ENCODE results near the gene KPNA2. TPM values are rescaled to one million over a fixed set of nuclear protein-coding genes. Genes with fewer than 3 reads are reported as not detected.
"Not testable (repeated sequence)": the region's sequence is repeated elsewhere in the genome, so short reads cannot be mapped to it uniquely, and the experiment has no call there.

Gene KPNA2
- total RNA-seq, 8 experiments from 2014 or later: 62.3 to 337 (median 147) TPM

DNA sequence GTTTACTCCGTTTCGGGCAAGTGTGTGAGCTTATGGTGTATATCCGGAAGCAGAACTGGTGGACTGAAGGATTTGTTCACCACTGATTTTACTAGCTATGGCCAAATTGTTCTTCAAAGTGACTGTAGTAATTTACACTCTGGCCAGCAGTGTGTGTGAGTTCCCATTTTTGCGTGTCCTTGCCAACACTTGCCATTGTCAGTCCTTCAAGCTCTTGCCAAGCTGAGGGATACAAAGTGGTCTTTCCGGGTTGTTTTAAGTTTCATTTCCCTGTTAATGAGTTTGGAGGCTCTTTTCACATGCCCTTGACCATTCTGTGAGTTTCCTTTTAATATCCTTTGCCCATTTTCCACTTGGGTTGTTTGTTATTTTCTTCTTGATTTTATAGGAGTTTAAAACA is 42.0 kb downstream of the KPNA2 start:
- H3K4me3 ChIP-seq; H3K27ac ChIP-seq; ATAC-seq (replicated peaks in 6 of 8); in situ Hi-C loops (cut with MboI; ENCODE audit: low pct_unique_long_range_greater_than_20kb in 2 of 9, low sequenced_read_pairs in 9 of 9, unreplicated experiment in 9 of 9); H3K4me1 ChIP-seq (replicated peaks in 1 of 2): not testable (repeated sequence)
- 80 to 100% (median 96%) methylated on average over 1 to 2 of the region's 5 CpGs; no CpG with 5 or more reads in 6 of the 10 experiments for WGBS, 10 experiments

DNA sequence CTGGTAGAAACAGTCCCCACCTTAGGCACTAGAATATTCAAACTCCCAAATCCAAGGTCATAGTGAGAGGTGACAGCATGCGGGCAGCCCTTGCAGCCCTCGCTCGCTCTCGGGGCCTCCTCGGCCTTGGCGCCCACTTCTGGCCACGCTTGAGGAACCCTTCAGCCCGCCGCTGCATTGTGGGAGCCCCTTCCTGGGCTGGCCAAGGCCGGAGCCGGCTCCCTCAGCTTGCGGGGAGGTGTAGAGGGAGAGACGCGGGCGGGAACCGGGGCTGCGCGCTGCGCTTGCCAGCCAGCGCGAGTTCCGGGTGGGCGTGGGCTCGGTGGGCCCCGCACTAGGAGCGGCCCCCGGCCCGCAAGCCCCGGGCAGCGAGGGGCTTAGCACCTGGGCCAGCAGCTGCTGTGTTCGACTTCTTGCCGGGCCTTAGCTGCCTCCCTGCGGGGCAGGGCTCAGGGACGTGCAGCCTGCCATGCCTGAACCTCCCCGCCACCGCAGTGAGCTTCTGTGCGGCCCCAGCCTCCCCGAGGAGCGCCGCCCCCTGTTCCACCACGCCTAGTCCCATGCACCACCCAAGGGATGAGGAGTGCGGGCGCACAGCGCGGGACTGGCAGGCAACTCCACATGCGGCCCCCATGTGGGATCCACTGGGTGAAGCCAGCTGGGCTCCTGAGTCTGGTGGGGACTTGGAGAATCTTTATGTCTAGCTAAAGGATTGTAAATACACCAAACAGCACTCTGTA is 45.0 kb downstream of the KPNA2 start:
- H3K27ac ChIP-seq: no peak overlapping the region
- ATAC-seq (replicated peaks in 6 of 8): no peak
- 71 to 100% (median 94%) methylated on average over 2 to 6 of the region's 46 CpGs; no CpG with 5 or more reads in 4 of the 10 experiments for WGBS, 10 experiments
- H3K4me1 ChIP-seq (replicated peaks in 1 of 2): no peaks in the 10 kb centered on the region
- in situ Hi-C loops (cut with MboI; ENCODE audit: low pct_unique_long_range_greater_than_20kb in 2 of 9, low sequenced_read_pairs in 9 of 9, unreplicated experiment in 9 of 9): no loop called here
- no peak overlapping the region for H3K4me3 ChIP-seq

DNA sequence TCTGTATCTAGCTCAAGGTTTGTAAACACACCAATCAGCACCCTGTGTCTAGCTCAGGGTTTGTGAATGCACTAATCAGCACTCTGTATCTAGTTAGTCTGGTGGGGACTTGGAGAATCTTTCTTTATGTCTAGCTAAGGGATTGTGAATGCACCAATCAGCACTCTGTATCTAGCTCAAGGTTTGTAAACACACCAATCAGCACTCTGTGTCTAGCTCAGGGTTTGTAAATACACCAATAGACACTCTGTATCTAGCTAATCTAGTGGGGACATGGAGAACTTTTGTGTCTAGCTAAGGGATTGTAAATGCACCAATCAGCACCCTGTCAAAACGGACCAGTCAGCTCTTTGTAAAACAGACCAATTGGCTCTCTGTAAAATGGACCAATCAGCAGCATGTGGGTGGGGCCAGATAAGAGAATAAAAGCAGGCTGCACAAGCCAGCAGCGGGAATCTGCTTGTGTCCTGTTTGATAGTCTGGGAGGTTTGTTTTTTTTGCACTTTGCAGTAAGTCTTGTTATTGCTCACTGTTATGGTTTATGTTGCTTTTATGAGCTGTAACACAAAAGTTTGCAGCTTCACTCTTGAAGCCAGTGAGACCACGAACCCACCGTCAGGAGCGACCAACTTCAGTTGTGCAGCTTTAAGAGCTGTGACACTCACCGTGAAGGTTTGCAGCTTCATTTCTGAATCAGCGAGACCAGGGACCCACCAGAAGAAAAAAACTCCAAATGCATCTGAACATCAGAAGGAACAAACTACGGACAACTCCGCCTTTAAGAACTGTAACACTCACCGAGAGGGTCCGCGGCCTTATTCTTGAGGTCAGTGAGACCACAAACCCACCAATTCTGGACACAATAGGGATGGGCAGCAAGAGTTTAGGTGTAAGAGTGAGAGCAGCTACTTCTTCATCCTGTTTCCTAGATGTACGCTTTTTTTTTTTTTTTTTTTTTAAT is 46.0 kb downstream of the KPNA2 start:
- H3K27ac ChIP-seq; H3K4me1 ChIP-seq (replicated peaks in 1 of 2); H3K4me3 ChIP-seq; in situ Hi-C loops (cut with MboI; ENCODE audit: low pct_unique_long_range_greater_than_20kb in 2 of 9, low sequenced_read_pairs in 9 of 9, unreplicated experiment in 9 of 9); ATAC-seq (replicated peaks in 6 of 8): not testable (repeated sequence)
- WGBS, 10 experiments: 0 to 100% (median 80%) methylated on average over 1 to 10 of the region's 13 CpGs; no CpG with 5 or more reads in 1 of the 10 experiments

DNA sequence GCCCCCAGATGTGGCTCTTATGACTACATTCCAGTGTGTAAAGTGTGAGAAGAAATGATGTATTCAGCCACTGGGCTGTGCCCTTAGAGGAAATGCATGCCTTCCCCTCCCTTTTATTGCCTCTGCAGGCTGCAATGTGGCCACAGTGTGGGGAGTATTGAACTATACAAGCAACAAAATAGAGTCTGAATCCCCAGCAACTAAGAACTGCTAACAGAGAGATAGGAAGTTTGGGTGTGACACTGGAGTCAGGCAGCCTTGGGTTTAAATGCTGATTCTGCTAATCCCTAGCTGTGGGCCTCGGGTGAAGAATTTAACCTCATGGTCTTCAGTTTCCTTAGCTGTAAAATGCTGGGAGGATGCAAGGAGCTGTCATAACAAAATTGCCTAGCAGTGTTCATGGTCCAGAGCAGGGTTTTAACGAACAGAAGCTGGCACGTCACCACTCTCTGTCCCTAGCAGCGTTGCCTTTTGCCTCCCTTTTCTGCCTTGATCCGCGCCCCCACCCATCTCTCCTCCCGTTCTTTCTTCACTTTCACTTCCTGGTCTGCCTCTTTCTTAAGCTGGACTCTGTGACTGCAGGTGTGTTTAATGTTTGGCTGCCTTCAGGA is 50.3 kb downstream of the KPNA2 start:
- in situ Hi-C loops (cut with MboI; ENCODE audit: low pct_unique_long_range_greater_than_20kb in 2 of 9, low sequenced_read_pairs in 9 of 9, unreplicated experiment in 9 of 9): no loop called here
- WGBS, 10 experiments: 5 to 78% (median 36%) methylated on average over 1 to 5 of the region's 7 CpGs; no CpG with 5 or more reads in 6 of the 10 experiments

DNA sequence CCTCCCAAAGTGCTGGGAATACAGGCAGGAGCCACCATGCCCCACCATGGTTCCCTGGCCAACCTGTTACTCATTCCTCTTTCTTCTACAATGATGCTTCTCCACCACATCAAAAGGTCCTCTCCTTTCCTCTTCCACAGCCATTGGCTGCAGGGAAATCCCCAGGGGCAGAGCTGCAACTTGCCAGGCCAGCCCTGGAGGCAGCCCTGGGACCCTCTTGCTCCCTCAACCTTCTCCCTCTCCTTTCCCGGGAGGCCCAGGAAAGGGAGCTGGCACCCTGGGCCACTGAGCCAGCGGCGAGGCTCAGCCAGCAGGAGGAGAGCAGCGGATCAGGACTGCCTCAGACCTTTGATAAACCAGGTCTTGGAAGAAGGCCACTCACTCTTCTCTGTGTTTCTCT is 51.1 kb downstream of the KPNA2 start:
- H3K27ac ChIP-seq; H3K4me3 ChIP-seq; ATAC-seq (replicated peaks in 6 of 8); H3K4me1 ChIP-seq (replicated peaks in 1 of 2); in situ Hi-C loops (cut with MboI; ENCODE audit: low pct_unique_long_range_greater_than_20kb in 2 of 9, low sequenced_read_pairs in 9 of 9, unreplicated experiment in 9 of 9): not testable (repeated sequence)
- 60 to 100% (median 92%) methylated on average over 1 to 4 of the region's 4 CpGs; no CpG with 5 or more reads in 6 of the 10 experiments for WGBS, 10 experiments

More for the DNA sequence above, 50.3 kb downstream of the KPNA2 start:
- H3K27ac ChIP-seq: no peak overlapping the region
- H3K4me1 ChIP-seq (replicated peaks in 1 of 2): no peaks in the 10 kb centered on the region
- peak in 5 of 8 experiments; percentile 33 to 98 (median 97) for ATAC-seq (replicated peaks in 6 of 8)
- no peak overlapping the region for H3K4me3 ChIP-seq

DNA sequence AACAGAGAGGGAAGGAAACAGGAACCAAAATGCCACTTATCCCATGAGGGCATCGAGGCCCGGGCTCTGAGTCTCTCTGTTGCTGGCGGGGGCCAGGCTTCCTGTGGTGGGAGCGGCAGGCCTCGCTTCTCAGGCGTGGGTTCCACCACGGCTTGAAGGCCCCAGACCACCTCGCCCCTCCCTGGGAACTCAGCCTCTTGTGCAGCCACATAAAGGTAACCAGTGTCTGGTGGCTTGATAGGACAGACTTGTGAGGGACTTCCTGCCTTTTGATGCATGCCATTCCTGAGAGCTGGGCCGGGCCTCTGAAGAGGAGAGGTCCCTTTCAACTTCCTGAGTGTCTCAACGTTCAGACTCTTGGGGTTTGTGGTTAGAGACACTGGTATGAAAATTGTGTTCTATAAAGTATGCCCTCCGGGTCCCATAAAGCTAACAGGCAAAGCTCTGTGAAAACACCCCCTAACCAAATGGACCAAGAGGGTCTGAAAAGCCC is 51.6 kb downstream of the KPNA2 start:
- in situ Hi-C loops (cut with MboI; ENCODE audit: low pct_unique_long_range_greater_than_20kb in 2 of 9, low sequenced_read_pairs in 9 of 9, unreplicated experiment in 9 of 9); H3K27ac ChIP-seq; H3K4me3 ChIP-seq; ATAC-seq (replicated peaks in 6 of 8); H3K4me1 ChIP-seq (replicated peaks in 1 of 2): not testable (repeated sequence)
- WGBS, 10 experiments: 80 to 100% (median 83%) methylated on average over 1 of the region's 11 CpGs; no CpG with 5 or more reads in 7 of the 10 experiments

DNA sequence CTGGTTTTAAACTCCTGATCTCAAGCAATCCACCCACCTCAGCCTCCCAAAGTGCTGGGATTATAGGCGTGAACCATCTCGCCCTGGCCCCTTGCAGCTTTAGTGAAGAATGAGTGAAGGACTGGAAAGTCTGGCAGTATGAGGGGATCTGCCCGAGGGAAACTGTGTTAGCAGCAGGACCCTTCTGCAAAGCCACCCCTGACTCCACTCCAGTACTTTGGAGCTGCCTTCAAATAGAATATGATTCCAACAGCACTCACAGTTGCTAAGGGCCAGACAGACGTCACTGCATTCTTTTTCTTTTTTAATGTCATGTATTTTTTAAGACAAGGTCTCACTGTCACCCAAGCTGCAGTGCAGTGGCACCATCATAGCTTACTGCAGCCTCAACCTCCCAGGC is 52.3 kb downstream of the KPNA2 start:
- Histone ChIP-seq H3K27ac (no peak overlapping the region), H3K4me3 (no peak overlapping the region), H3K4me1 (replicated peaks in 1 of 2) (no peaks in the 10 kb centered on the region)
- ATAC-seq (replicated peaks in 6 of 8): no peak
- WGBS, 10 experiments: 20 to 90% (median 65%) methylated on average over 1 to 3 of the region's 4 CpGs; no CpG with 5 or more reads in 4 of the 10 experiments
- in situ Hi-C loops (cut with MboI; ENCODE audit: low pct_unique_long_range_greater_than_20kb in 2 of 9, low sequenced_read_pairs in 9 of 9, unreplicated experiment in 9 of 9): no loop called here

DNA sequence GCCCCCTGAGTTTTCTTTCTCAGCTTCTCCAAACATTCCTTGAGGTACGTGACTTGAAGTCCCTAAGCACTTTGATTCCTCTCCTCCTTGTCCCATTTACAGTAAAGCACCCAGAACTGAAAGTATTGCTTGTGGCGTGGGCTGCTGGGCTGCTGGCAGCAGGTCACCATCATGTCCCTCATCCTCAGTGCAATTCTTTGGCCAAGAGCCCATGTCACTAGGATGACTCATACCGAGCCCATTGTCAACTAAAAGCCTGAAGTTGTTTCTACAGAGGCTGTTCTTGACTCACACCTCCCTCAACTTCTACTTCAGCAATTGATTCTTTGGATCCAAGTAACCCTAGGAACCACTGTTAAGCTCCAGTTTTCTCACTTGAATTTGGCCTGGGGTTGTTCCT is 54.3 kb downstream of the KPNA2 start:
- in situ Hi-C loops (cut with MboI; ENCODE audit: low pct_unique_long_range_greater_than_20kb in 2 of 9, low sequenced_read_pairs in 9 of 9, unreplicated experiment in 9 of 9): no loop called here
- Histone ChIP-seq H3K4me3 (no peak overlapping the region), H3K4me1 (replicated peaks in 1 of 2) (no peaks in the 10 kb centered on the region), H3K27ac (no peak overlapping the region)
- 40 to 80% (median 67%) methylated on average over 1 of the region's 3 CpGs; no CpG with 5 or more reads in 5 of the 10 experiments for whole genome bisulfite sequencing, 10 experiments
- ATAC-seq (replicated peaks in 6 of 8): peak in 6 of 8 experiments; percentile 31 to 90 (median 59)

DNA sequence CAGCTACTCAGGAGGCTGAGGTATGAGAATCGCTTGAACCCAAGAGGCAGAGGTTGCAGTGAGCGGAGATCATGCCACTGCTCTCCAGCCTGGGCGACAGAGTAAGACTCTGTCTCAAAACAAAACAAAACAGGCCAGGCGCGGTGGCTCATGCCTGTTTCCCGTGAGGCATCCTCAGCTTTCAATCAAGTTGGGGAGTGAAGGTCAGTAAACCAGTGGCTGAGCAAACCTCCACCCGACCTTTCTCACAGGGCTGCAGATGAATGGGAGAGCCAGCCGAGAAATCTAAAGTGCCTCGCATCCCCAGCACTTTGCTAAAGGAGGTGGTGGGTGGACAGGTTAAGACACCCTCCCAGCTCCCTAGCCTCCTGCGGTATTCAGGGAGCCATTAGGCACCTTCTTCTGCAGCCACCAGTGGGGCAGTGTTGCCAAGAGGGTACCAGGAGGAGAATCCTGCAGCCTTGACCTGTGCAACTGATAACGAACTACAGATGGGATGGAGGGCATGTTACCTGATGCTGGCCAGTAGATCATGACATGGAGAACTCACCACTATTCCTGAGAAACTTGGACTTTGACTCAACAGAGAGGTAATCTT is 59.0 kb downstream of the KPNA2 start:
- Histone ChIP-seq H3K4me1 (replicated peaks in 1 of 2) (no peaks in the 10 kb centered on the region), H3K4me3 (no peak overlapping the region), H3K27ac (no peak overlapping the region)
- 57 to 100% (median 83%) methylated on average over 1 to 9 of the region's 11 CpGs; no CpG with 5 or more reads in 3 of the 10 experiments for WGBS, 10 experiments
- in situ Hi-C loops (cut with MboI; ENCODE audit: low pct_unique_long_range_greater_than_20kb in 2 of 9, low sequenced_read_pairs in 9 of 9, unreplicated experiment in 9 of 9): no loop called here
- ATAC-seq (replicated peaks in 6 of 8): no peak

DNA sequence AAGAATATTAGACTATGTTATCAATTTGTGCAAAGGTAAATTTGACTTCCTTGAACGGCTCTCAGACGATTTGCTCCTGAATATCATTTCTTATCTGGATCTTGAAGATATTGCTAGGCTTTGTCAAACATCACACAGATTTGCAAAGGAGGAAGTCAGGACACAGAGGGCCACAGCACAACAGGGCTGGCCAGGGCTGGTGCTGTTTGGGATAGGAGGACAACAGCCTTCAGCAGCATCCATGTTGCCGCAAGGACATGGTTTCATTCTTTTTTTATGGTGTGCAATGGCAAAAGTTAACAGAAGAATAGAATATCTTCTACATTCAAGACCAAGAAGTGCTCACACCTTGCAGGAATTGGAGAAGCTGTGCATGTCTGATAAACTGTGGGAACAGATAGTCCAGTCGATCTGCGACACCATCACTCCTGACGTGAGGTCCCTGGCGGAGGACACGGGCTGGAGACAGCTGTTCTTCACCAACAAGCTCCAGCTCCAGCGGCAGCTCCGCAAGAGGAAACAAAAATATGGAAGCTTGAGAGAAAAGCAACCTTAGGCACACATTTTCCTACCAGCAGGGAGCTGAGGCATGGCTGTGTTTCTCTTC is 59.8 kb downstream of the KPNA2 start:
- 67 to 100% (median 87%) methylated on average over 1 to 8 of the region's 10 CpGs; no CpG with 5 or more reads in 1 of the 10 experiments for WGBS, 10 experiments
- in situ Hi-C loops (cut with MboI; ENCODE audit: low pct_unique_long_range_greater_than_20kb in 2 of 9, low sequenced_read_pairs in 9 of 9, unreplicated experiment in 9 of 9): no loop called here
- no peak for ATAC-seq (replicated peaks in 6 of 8)
- Histone ChIP-seq H3K4me1 (replicated peaks in 1 of 2) (no peaks in the 10 kb centered on the region), H3K27ac (no peak overlapping the region), H3K4me3 (no peak overlapping the region)

DNA sequence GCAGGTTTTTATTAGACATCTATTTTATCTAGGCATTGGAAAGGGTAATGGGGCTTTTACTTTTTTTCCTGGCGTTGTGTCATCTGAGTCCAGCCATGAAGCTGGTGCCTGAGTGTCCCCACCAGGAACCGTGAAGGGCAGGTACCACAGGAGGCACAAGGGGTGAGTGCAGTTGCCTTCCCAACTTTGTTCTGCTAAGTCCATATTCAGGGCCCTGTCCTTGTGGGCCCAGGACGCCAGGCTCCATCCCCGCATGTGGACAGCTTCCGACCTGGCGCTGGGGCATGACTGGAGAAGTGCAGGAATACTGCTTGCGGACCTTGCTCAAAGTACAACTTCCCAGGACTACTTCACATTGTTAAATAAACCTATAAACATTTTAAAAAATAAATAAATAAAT is 60.6 kb downstream of the KPNA2 start:
- ATAC-seq (replicated peaks in 6 of 8): no peak

More for the DNA sequence above, 60.6 kb downstream of the KPNA2 start:
- H3K4me1 ChIP-seq (replicated peaks in 1 of 2): no peaks in the 10 kb centered on the region
- no peak overlapping the region for H3K4me3 ChIP-seq
- WGBS, 10 experiments: 80 to 100% (median 90%) methylated on average over 1 to 6 of the region's 7 CpGs; no CpG with 5 or more reads in 2 of the 10 experiments
- H3K27ac ChIP-seq: no peak overlapping the region
- in situ Hi-C loops (cut with MboI; ENCODE audit: low pct_unique_long_range_greater_than_20kb in 2 of 9, low sequenced_read_pairs in 9 of 9, unreplicated experiment in 9 of 9): no loop called here

All from motor neuron (in vitro differentiated cells).